Ovary (tissue), 9 donors: ENCODE results near the gene FANCG. TPM values are rescaled to one million over a fixed set of nuclear protein-coding genes. Genes with fewer than 3 reads are reported as not detected.

ENCODE experiments used
- DNase-seq, 5 donors: peaks; one replicate each; pipeline ENCODE4 v3.0.0-alpha.2; 2019 to 2020
- H3K27ac ChIP-seq, 2 donors: fragments of 200-600 bp; one replicate each; pipeline versions ENCODE4 v1.5.1 to v1.8.0; 2019 to 2022
- H3K27me3 ChIP-seq: fragments of 200-600 bp; one replicate; pipeline ENCODE4 v1.8.0; 2022
- H3K36me3 ChIP-seq: fragments of 200-600 bp; sonication (generic); one replicate; pipeline ENCODE4 v1.5.1; 2019
- H3K4me1 ChIP-seq: one replicate; pipeline ENCODE4 v1.8.1; 2013; ENCODE audit warnings: mild to moderate bottlenecking, moderate library complexity; ENCODE audit not compliant: insufficient read depth
- H3K4me3 ChIP-seq: fragments of 200-600 bp; sonication (generic); one replicate; pipeline ENCODE4 v1.5.1; 2017
- H3K9me3 ChIP-seq, 2 donors: fragments of 200-600 bp in 1 of 2; sonication (generic) in 1 of 2; one replicate each; pipeline versions ENCODE4 v1.5.1 to v1.8.1; 2013 to 2019; ENCODE audit warnings: mild to moderate bottlenecking in 1 of 2, moderate library complexity in 1 of 2
- EP300 ChIP-seq: sonication (generic); formaldehyde crosslinking; IDR thresholded peaks from one replicate; pipeline ENCODE4 v1.6.1; 2017; ENCODE audit warnings: antibody characterized with exemption
- POLR2A ChIP-seq: fragments of 450-650 bp; IDR thresholded peaks from one replicate; pipeline ENCODE4 v1.6.1; 2017; ENCODE audit warnings: antibody characterized with exemption, mild to moderate bottlenecking, moderate library complexity
- WGBS, 3 donors: extraction: QIAGEN DNeasy Blood & Tissue Kit in 1 of 3; methylation state at CpG; one replicate each; pipeline versions ENCODE4 v1.1.5 to v1.1.7; 2013 to 2017; 5-methylcytosine and 5-hydroxymethylcytosine counted together
- intact Hi-C, 4 donors: fragments of 100-400 bp; cut with DNase I; formaldehyde crosslinking; loops; one replicate each; pipeline versions ENCODE4 v1.11.0 to v1.15.1; 2022 to 2023
- polyA plus RNA-seq, 2 donors: library from polyadenylated mRNA; stranded (reverse); fragments of 200-250 nt in 1 of 2; fragments of 350-450 nt in 1 of 2; fragmentation: Illumina TruSeq in 1 of 2; extraction: RNeasy Lipid Tissue Mini Kit (QIAGEN cat#74804) in 1 of 2; gene quantifications; one replicate each; pipeline ENCODE4 v1.2.3, GENCODE V29; 2013 to 2014
- total RNA-seq, 7 donors: library from RNA; depleted of rRNA in 2 of 7; stranded (reverse); fragments of >200 nt in 2 of 7; fragmentation: NEBNext Ultra II Directional in 3 of 7; extraction: Animal tissue kit (Norgen Biotek cat#: 25700) in 3 of 7; gene quantifications; one replicate each; pipeline versions ENCODE4 v1.1.0 to v1.2.4, GENCODE V29; 2016 to 2023
- TF ChIP-seq, protein P1 (sequence below), 3 donors: fragments of 450-650 bp in 2 of 3; fragments of 200-600 bp in 1 of 3; IDR thresholded peaks; one replicate each; pipeline versions ENCODE4 v1.5.1 to v1.8.0; 2016 to 2022; ENCODE audit warnings: antibody characterized with exemption in 3 of 3, mild to moderate bottlenecking in 1 of 3
- donor health status: DM: no; HTN: no; CAD: no; lungs with moderate emphysema.
- donor health status: DM: no; HTN: no; CAD: no.
- donor health status: Bipolar disorder and iron deficiency.
- donor health status: DM: yes; HTN: yes; CAD: no.
- donor health status: DM: no; HTN: no; CAD: no.
- donor health status: DM: yes; HTN: yes; CAD: no.

FANCG gene
- total and polyA plus RNA-seq, 9 donors, result 6.7 to 26.1 (median 12.4) TPM

DNA sequence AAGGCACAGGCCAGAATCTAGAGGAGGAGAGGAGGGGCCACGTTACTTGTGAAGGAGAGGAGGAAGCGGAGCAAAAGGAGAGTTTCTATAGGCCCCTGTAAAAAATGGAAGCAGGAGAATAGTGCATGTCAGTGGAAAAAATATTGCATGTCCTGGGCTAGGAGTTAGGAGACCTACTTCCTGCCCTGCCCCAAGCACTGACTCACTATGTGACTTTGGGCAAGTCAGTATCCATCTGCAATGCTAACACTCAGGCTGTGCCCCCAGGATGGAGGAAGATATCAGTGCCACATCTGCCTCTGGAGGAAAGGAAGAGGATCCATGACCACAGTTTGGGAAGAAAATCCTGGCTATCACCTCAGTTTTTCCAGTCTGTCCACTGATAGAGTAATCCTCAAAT lies 9.7 kb upstream of the FANCG start:
- Histone ChIP-seq H3K27me3 (no peaks in the 10 kb centered on the region), H3K27ac (no peak overlapping the region), H3K4me3 (no peak overlapping the region), H3K36me3 (no peaks in the 10 kb centered on the region), H3K9me3 (no peaks in the 10 kb centered on the region), H3K4me1 (no peaks in the 10 kb centered on the region)
- TF ChIP-seq POLR2A, result no peak
- TF ChIP-seq, protein P1, sequence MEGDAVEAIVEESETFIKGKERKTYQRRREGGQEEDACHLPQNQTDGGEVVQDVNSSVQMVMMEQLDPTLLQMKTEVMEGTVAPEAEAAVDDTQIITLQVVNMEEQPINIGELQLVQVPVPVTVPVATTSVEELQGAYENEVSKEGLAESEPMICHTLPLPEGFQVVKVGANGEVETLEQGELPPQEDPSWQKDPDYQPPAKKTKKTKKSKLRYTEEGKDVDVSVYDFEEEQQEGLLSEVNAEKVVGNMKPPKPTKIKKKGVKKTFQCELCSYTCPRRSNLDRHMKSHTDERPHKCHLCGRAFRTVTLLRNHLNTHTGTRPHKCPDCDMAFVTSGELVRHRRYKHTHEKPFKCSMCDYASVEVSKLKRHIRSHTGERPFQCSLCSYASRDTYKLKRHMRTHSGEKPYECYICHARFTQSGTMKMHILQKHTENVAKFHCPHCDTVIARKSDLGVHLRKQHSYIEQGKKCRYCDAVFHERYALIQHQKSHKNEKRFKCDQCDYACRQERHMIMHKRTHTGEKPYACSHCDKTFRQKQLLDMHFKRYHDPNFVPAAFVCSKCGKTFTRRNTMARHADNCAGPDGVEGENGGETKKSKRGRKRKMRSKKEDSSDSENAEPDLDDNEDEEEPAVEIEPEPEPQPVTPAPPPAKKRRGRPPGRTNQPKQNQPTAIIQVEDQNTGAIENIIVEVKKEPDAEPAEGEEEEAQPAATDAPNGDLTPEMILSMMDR (IDR thresholded peaks at IDR 0.05), result no peak
- TF ChIP-seq EP300, result no peak
- intact Hi-C loops, result no loop called here
- DNase-seq, result no peak
- 65 to 93% (median 90%) methylated on average over 2 of the region's 2 CpGs for WGBS, 3 donors

DNA sequence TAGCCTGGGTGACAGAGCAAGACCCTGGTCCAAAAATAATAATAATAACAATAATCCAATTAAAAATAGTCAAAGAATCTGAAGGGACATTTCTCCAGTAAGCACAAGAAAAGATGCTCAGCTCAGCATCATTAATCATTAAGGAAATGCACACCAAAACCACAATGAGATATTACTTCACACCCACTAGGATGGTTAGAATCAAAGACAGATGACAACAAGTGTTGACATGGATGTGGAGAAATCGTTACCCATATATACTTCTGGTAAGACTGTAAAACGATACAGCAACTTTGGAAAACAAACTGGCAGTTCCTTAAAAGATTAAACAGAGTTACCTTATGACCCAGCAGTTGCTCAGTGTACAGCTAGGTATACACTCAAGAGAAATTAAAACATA lies 5.3 kb upstream of the FANCG start:
- intact Hi-C loops, result no loop called here

DNA sequence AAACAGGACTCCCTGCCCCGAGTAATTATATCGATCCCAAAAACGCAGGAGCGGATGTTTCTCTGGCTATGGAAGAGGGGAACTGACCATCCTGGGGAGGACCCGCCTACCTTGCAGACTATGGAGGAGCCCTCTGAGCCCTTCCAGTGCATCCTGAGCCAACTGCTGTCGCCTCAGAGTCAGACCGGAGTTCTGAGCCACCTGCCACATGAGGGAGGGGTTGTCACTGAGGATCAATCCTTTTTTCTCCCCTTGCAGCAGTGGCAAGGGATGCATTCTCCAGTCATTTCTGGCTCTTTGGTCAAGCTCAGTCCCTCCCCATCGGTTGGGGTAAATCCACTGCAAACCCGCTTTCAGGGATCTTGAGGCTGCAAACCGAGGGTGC lies 709 bp downstream of the FANCG start:
- 1 to 4% (median 1%) methylated on average over 10 of the region's 10 CpGs for WGBS, 3 donors
- intact Hi-C loops, result loop anchor here in 1 of 4 donors (10.0 kb wide), 1 partner anchor 84 kb away; no protein-coding TSS in a partner anchor
- H3K36me3 ChIP-seq, result no peaks in the 10 kb centered on the region
- no peaks in the 10 kb centered on the region for H3K27me3 ChIP-seq
- peak overlapping the region; percentile 64 for H3K4me3 ChIP-seq
- DNase-seq, result no peak
- no peak for TF ChIP-seq POLR2A
- peaks cover 10% of the 10 kb centered on the region for H3K4me1 ChIP-seq
- H3K9me3 ChIP-seq, result no peaks in the 10 kb centered on the region
- H3K27ac ChIP-seq, result no peak overlapping the region

More for the DNA sequence above, 5.3 kb upstream of the FANCG start:
- no peaks in the 10 kb centered on the region for H3K27me3 ChIP-seq
- no peaks in the 10 kb centered on the region for H3K36me3 ChIP-seq
- H3K9me3 ChIP-seq, result no peaks in the 10 kb centered on the region
- no peak overlapping the region for H3K27ac ChIP-seq
- DNase-seq, result no peak
- TF ChIP-seq EP300, result no peak
- TF ChIP-seq, protein P1 (IDR thresholded peaks at IDR 0.05), result no peak
- no peak for TF ChIP-seq POLR2A
- 88 to 94% (median 92%) methylated on average over 2 of the region's 2 CpGs for WGBS, 3 donors
- no peak overlapping the region for H3K4me3 ChIP-seq
- peaks cover 1% of the 10 kb centered on the region for H3K4me1 ChIP-seq

DNA sequence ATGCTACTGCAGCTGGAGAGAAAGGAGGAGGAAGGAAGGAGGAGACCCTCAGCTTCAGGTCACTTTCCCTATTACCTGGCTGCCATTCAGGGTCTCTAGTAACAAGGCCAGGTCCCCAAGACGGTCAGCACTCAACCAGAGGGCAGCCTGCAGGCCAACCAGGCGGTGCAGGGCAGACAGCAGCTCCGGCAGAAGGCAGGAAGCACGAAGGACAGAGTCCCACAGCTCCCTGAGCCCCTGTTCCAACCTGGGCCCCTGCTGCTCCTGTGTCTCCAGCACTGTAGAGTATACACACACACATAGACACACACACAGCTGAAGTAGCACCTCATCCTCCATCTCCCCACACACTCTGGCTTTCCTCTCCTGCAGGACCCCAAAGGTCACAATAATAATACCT lies 1.7 kb downstream of the FANCG start:
- DNase-seq, result no peak
- WGBS, 3 donors, result 40 to 55% (median 46%) methylated on average over 4 of the region's 4 CpGs

DNA sequence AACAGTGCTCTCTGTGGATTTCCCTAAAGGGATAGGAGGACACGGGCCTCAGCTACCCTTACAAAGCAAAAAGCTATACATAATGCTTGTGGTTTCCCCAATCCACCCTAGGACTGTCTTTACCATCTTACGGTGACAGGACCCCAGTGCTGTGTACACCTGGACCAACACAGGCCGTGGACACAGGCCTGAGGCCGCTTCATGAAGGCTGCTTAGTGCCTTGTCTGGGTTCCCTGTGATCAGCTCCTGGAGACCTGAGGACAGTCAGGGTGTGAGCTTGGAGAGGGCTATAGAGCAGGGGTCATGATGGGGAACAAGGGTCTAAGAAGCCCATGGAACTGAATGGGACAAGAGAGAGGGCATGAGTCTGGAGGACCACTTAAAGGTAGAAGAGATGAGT lies 2.9 kb downstream of the FANCG start:
- 88 to 93% (median 89%) methylated on average over 4 of the region's 4 CpGs for WGBS, 3 donors
- no peak for TF ChIP-seq POLR2A
- TF ChIP-seq, protein P1 (IDR thresholded peaks at IDR 0.05), result no peak
- no peak for TF ChIP-seq EP300
- H3K4me3 ChIP-seq, result no peak overlapping the region
- no peaks in the 10 kb centered on the region for H3K9me3 ChIP-seq
- no peaks in the 10 kb centered on the region for H3K36me3 ChIP-seq
- H3K27me3 ChIP-seq, result no peaks in the 10 kb centered on the region
- intact Hi-C loops, result loop anchor here in 1 of 4 donors (10.0 kb wide), 1 partner anchor 82 kb away; no protein-coding TSS in a partner anchor
- no peak for DNase-seq
- no peak overlapping the region for H3K27ac ChIP-seq
- H3K4me1 ChIP-seq, result peaks cover 10% of the 10 kb centered on the region

More for the DNA sequence above, 1.7 kb downstream of the FANCG start:
- H3K27me3 ChIP-seq, result no peaks in the 10 kb centered on the region
- no peak for TF ChIP-seq EP300
- TF ChIP-seq, protein P1 (IDR thresholded peaks at IDR 0.05), result no peak
- no peak for TF ChIP-seq POLR2A
- H3K9me3 ChIP-seq, result no peaks in the 10 kb centered on the region
- no peak overlapping the region for H3K27ac ChIP-seq
- intact Hi-C loops, result loop anchor here in 1 of 4 donors (10.0 kb wide), 1 partner anchor 83 kb away; no protein-coding TSS in a partner anchor
- peaks cover 10% of the 10 kb centered on the region for H3K4me1 ChIP-seq
- H3K36me3 ChIP-seq, result no peaks in the 10 kb centered on the region
- no peak overlapping the region for H3K4me3 ChIP-seq
